Bronchial epithelial cell (primary cell): ENCODE results near the gene NEK1. TPM values are rescaled to one million over a fixed set of nuclear protein-coding genes. Genes with fewer than 3 reads are reported as not detected.
"Not testable (repeated sequence)": the region's sequence is repeated elsewhere in the genome, so short reads cannot be mapped to it uniquely, and the experiment has no call there.

ENCODE experiments used
- DNase-seq: peaks from one replicate; pipeline ENCODE4 v3.0.0-alpha.2; 2010; ENCODE audit warnings: low read depth
- FAIRE-seq: peaks from 2 replicates; lab custom pipeline; 2011; peaks lifted over from hg19 to GRCh38; lab: Jason Lieb, UNC
- H3K27me3 ChIP-seq: 2 replicates; pipeline ENCODE4 v1.5.1; 2011; ENCODE audit warnings: low read length; ENCODE audit not compliant: control insufficient read depth, insufficient read depth
- H3K36me3 ChIP-seq: 2 replicates; pipeline ENCODE4 v1.5.1; 2011; ENCODE audit warnings: low read length; ENCODE audit not compliant: control insufficient read depth, insufficient read depth
- H3K4me3 ChIP-seq: 2 replicates; pipeline ENCODE4 v1.5.1; 2011; ENCODE audit warnings: mild to moderate bottlenecking, low read depth, low read length, control low read depth
- CTCF ChIP-seq: IDR thresholded peaks from 2 replicates; pipeline ENCODE4 v1.5.1; 2011; ENCODE audit warnings: mild to moderate bottlenecking, moderate library complexity, low read length, control low read depth, inconsistent platforms; ENCODE audit not compliant: insufficient read depth, severe bottlenecking
- total RNA-seq: library from RNA; depleted of rRNA; stranded (reverse); fragments of >200 nt; gene quantifications from 2 replicates; pipeline ENCODE4 v1.2.1, GENCODE V29; 2014

Gene NEK1
- total RNA-seq, 1 donor from 2014 or later: 6.1 TPM

GRCh38 chr4:169523796-169524195, 88.6 kb downstream of the NEK1 start:
- H3K27me3 ChIP-seq: no peaks in the 10 kb centered on the region
- DNase-seq: no peak
- H3K4me3 ChIP-seq: no peak overlapping the region
- FAIRE-seq: no peak
- H3K36me3 ChIP-seq: peaks cover 1% of the 10 kb centered on the region
- TF ChIP-seq CTCF: no peak

- no peak for TF ChIP-seq CTCF
- no peak for FAIRE-seq
These were observed 101.8 kb downstream of the NEK1 start for GRCh38 chr4:169510617-169511016.

GRCh38 chr4:169506903-169507302, 105.5 kb downstream of the NEK1 start:
- no peak overlapping the region for H3K4me3 ChIP-seq
- H3K36me3 ChIP-seq: no peaks in the 10 kb centered on the region
- TF ChIP-seq CTCF: no peak
- FAIRE-seq: no peak
- H3K27me3 ChIP-seq: no peaks in the 10 kb centered on the region
- DNase-seq: no peak

More at GRCh38 chr4:169510617-169511016, 101.8 kb downstream of the NEK1 start:
- no peak overlapping the region for H3K4me3 ChIP-seq
- no peaks in the 10 kb centered on the region for H3K27me3 ChIP-seq
- no peaks in the 10 kb centered on the region for H3K36me3 ChIP-seq
- no peak for DNase-seq

GRCh38 chr4:169499907-169500306, 112.5 kb downstream of the NEK1 start:
- not testable (repeated sequence) for H3K4me3 ChIP-seq, H3K27me3 ChIP-seq, H3K36me3 ChIP-seq, FAIRE-seq, DNase-seq

- DNase-seq, H3K27me3 ChIP-seq, FAIRE-seq, H3K4me3 ChIP-seq, H3K36me3 ChIP-seq: not testable (repeated sequence)
These were observed 118.1 kb downstream of the NEK1 start for GRCh38 chr4:169494234-169494633.

GRCh38 chr4:169493164-169493524, 119.2 kb downstream of the NEK1 start:
- FAIRE-seq: no peak

More at GRCh38 chr4:169493164-169493524, 119.2 kb downstream of the NEK1 start:
- no peak for DNase-seq
- TF ChIP-seq CTCF: no peak
- Histone ChIP-seq H3K4me3 (no peak overlapping the region), H3K36me3 (no peaks in the 10 kb centered on the region), H3K27me3 (no peaks in the 10 kb centered on the region)
